KMS-11 (cell line): ENCODE measurements around the gene UBE2H.

ENCODE experiments used
- H2AFZ ChIP-seq: fragments of 200-600 bp; sonication (generic); 2 replicates; pipeline ENCODE4 v1.6.1; 2016; ENCODE audit warnings: antibody characterized with exemption, mixed run types, low read depth
- H3K27ac ChIP-seq: fragments of 200-600 bp; sonication (generic); 2 replicates; pipeline ENCODE4 v1.6.1; 2016; ENCODE audit warnings: mild to moderate bottlenecking, mixed run types
- H3K27me3 ChIP-seq: fragments of 200-600 bp; sonication (generic); 2 replicates; pipeline ENCODE4 v1.6.1; 2017; ENCODE audit warnings: mild to moderate bottlenecking, low read depth, mixed run types, moderate library complexity; ENCODE audit not compliant: insufficient read depth
- H3K36me3 ChIP-seq: fragments of 200-600 bp; sonication (generic); 2 replicates; pipeline ENCODE4 v1.6.1; 2017; ENCODE audit warnings: mild to moderate bottlenecking, mixed run types; ENCODE audit not compliant: insufficient read depth
- H3K4me1 ChIP-seq: fragments of 200-600 bp; sonication (generic); 2 replicates; pipeline ENCODE4 v1.6.1; 2016; ENCODE audit warnings: mild to moderate bottlenecking, low read depth, mixed run types; ENCODE audit not compliant: poor library complexity, severe bottlenecking
- H3K4me2 ChIP-seq: fragments of 200-600 bp; sonication (generic); 2 replicates; pipeline ENCODE4 v1.7.0; 2016; ENCODE audit warnings: mild to moderate bottlenecking, mixed run types
- H3K4me3 ChIP-seq: fragments of 200-600 bp; sonication (generic); IDR thresholded peaks from 2 replicates; pipeline ENCODE4 v1.6.1; 2017; ENCODE audit warnings: low read depth, low read length, mixed read lengths; ENCODE audit not compliant: insufficient read depth
- H3K79me2 ChIP-seq: fragments of 200-600 bp; sonication (generic); 2 replicates; pipeline ENCODE4 v1.6.1; 2016; ENCODE audit warnings: low read depth, mixed run types; ENCODE audit not compliant: insufficient read depth
- H3K9ac ChIP-seq: fragments of 200-600 bp; sonication (generic); 2 replicates; pipeline ENCODE4 v1.6.1; 2016; ENCODE audit warnings: mild to moderate bottlenecking, mixed run types
- H4K20me1 ChIP-seq: fragments of 200-600 bp; sonication (generic); 2 replicates; pipeline ENCODE4 v1.6.1; 2016; ENCODE audit warnings: mild to moderate bottlenecking, mixed run types; ENCODE audit not compliant: insufficient read depth
- TF ChIP-seq, protein P1 (sequence below): fragments of 200-600 bp; sonication (generic); conservative IDR thresholded peaks from 2 replicates; pipeline ENCODE4 v1.6.1; 2017; ENCODE audit warnings: low read depth, mild to moderate bottlenecking, antibody characterized with exemption, low read length, moderate library complexity, mixed read lengths

Gene UBE2H

DNA sequence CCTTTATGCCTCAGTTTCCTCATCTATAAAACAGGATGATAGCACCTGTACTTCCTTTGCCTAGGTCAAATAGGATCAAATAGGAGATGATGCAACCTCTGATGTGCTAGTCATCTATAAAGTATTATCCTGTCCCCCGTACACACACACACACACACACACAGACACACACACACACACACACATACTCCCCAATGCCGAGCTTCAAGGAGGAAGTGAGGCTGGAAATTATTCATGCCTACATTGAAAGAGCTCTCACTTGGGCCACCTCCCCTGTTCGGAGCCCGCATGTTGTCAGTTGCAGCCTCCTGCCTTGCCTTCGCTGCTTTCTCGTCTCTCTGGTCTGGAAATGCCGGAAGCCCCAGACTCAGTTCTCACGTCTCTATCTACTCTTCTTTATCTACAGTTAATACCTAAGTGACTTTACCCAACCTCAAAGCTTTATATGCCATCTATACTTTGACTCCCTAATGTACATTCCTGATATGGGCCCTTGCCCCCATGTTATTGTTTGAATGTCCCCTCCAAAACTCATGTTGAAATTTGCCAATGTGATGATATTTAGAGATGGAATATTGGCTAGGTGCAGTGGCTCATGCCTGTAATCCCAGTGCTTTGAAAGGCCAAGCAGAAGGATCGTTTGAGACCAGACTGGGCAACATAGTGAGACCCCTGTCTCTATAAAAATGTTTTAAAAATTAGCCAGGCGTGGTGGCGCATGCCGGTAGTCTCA, 6.9 kb upstream of the UBE2H start:
- H3K4me2 ChIP-seq: no peak overlapping the region
- H3K27me3 ChIP-seq: no peaks in the 10 kb centered on the region
- no peak overlapping the region for H2AFZ ChIP-seq
- no peak overlapping the region for H3K9ac ChIP-seq
- H3K4me1 ChIP-seq: no peaks in the 10 kb centered on the region
- H3K79me2 ChIP-seq: no peaks in the 10 kb centered on the region
- H3K4me3 ChIP-seq: no peak overlapping the region
- no peaks in the 10 kb centered on the region for H4K20me1 ChIP-seq
- TF ChIP-seq, protein P1, sequence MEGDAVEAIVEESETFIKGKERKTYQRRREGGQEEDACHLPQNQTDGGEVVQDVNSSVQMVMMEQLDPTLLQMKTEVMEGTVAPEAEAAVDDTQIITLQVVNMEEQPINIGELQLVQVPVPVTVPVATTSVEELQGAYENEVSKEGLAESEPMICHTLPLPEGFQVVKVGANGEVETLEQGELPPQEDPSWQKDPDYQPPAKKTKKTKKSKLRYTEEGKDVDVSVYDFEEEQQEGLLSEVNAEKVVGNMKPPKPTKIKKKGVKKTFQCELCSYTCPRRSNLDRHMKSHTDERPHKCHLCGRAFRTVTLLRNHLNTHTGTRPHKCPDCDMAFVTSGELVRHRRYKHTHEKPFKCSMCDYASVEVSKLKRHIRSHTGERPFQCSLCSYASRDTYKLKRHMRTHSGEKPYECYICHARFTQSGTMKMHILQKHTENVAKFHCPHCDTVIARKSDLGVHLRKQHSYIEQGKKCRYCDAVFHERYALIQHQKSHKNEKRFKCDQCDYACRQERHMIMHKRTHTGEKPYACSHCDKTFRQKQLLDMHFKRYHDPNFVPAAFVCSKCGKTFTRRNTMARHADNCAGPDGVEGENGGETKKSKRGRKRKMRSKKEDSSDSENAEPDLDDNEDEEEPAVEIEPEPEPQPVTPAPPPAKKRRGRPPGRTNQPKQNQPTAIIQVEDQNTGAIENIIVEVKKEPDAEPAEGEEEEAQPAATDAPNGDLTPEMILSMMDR: no peak
- no peak overlapping the region for H3K27ac ChIP-seq
- no peaks in the 10 kb centered on the region for H3K36me3 ChIP-seq

DNA sequence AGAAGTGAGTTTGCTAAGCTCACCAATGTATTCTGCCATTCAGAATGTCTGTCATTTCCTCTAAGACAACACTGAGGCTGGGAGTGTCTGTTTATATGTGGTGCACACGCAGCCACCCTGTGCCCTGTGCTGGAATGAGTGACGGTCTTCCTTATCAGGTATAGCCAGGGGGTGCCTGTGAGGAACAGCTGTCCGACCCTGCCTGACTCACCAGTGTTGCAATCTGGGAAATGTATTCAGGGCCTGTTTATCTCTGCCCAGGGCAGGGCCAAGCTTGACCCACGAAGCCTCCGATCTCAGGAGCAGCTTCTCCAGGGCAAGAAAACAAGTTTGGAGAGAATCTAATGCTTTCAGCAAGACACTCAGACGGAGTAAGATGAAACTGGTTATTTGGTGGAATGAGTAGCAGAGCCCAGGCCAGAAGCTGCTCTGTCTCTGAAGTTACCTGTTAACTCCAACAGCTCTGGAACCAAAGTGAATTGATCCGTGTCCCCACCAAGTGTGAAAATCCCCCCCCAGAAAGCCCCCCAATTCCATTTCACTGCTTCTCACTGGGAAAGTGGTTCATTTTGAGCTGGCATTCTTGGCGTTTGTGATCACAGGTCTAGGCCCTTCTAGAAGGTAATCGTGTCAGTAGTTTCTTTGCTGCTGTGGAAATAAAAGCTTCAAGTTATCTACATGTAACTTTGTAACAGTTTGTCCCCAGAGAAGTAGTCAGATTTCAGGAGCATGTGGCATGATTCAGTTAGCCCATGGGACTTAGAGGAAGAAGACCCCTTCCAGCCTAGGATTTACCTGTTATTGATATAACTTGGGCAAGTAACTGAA, 6.1 kb upstream of the UBE2H start:
- TF ChIP-seq, protein P1: no peak
- H2AFZ ChIP-seq: no peak overlapping the region
- no peaks in the 10 kb centered on the region for H3K27me3 ChIP-seq
- no peaks in the 10 kb centered on the region for H3K36me3 ChIP-seq
- H3K4me2 ChIP-seq: no peak overlapping the region
- no peak overlapping the region for H3K4me3 ChIP-seq
- H3K4me1 ChIP-seq: no peaks in the 10 kb centered on the region
- no peak overlapping the region for H3K9ac ChIP-seq
- H4K20me1 ChIP-seq: no peaks in the 10 kb centered on the region
- no peak overlapping the region for H3K27ac ChIP-seq
- H3K79me2 ChIP-seq: no peaks in the 10 kb centered on the region

DNA sequence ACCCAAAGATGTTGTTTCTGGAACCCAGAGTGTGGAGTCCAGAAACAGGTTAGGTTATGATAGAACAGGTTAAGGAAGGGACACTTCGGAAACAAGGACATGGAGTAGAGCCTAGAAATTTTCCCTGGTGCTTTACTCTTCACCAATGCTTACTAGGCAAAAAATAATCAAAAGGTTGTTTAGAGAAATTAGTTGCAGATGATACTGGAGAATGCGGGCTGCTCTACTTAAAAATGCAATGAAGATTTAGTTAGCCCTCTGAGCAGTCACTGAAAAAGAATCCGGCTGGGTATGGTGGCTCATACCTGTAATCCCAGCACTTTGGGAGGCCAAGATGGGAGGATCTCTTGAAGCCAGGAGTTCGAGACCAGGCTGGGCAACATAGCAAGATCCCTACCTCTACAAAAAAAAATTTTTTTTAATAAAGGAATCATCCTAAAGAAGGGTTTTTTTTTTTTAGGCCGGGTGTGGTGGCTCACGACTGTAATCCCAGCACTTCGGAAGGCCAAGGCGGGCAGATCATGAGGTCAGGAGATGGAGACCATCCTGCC, 3.3 kb upstream of the UBE2H start:
- peaks cover 16% of the 10 kb centered on the region for H3K79me2 ChIP-seq
- TF ChIP-seq, protein P1: no peak
- no peak overlapping the region for H3K9ac ChIP-seq
- H3K4me1 ChIP-seq: peaks cover 6% of the 10 kb centered on the region
- H3K27ac ChIP-seq: no peak overlapping the region
- no peak overlapping the region for H3K4me3 ChIP-seq
- no peaks in the 10 kb centered on the region for H3K36me3 ChIP-seq
- no peak overlapping the region for H3K4me2 ChIP-seq
- H4K20me1 ChIP-seq: no peaks in the 10 kb centered on the region
- H2AFZ ChIP-seq: no peak overlapping the region
- H3K27me3 ChIP-seq: no peaks in the 10 kb centered on the region

DNA sequence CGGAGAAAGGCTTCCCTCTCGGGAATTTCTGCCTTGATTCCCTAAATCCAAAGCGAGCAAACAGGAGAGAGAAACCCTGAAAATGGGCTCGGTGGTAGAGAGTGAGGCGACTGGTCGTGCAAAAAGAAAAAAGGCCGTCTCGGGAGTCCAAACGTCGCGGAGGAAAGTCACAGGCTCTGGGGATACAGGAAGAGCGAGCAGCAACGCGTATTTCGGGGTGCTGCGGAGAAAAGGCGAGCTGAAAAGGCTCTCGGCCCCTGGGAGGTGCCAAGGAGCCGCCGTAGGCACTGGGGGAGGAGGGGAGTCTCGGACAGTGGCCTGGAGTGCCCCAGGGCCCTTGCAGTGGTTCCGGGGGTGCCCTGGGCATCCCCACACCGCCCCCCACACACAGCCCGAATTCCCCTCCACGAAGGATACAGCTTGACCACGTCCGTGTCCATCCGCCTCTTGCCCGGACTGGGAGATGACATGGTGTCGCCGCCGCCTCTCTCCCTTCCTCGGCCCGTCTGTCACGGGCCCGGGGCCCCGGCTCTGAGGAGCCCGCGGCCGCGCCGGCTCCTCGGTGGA, 591 bp downstream of the UBE2H start:
- peak overlapping the region; percentile 28 for H2AFZ ChIP-seq

More for the DNA sequence above, 591 bp downstream of the UBE2H start:
- Histone ChIP-seq H3K9ac (peak overlapping the region; percentile 85), H3K27me3 (no peaks in the 10 kb centered on the region), H3K4me1 (peaks cover 31% of the 10 kb centered on the region), H3K4me2 (peak overlapping the region; percentile 95), H3K4me3 (no peak overlapping the region), H3K79me2 (peaks cover 55% of the 10 kb centered on the region), H3K36me3 (no peaks in the 10 kb centered on the region), H3K27ac (peak overlapping the region; percentile 81), H4K20me1 (peaks cover 5% of the 10 kb centered on the region)
- TF ChIP-seq, protein P1: no peak
